ENCODE data around the gene PTPRS.

PTPRS gene

GRCh38 chr19:5338656-5339197 lies 1.9 kb downstream of the PTPRS start:
- TF ChIP-seq, protein P1, sequence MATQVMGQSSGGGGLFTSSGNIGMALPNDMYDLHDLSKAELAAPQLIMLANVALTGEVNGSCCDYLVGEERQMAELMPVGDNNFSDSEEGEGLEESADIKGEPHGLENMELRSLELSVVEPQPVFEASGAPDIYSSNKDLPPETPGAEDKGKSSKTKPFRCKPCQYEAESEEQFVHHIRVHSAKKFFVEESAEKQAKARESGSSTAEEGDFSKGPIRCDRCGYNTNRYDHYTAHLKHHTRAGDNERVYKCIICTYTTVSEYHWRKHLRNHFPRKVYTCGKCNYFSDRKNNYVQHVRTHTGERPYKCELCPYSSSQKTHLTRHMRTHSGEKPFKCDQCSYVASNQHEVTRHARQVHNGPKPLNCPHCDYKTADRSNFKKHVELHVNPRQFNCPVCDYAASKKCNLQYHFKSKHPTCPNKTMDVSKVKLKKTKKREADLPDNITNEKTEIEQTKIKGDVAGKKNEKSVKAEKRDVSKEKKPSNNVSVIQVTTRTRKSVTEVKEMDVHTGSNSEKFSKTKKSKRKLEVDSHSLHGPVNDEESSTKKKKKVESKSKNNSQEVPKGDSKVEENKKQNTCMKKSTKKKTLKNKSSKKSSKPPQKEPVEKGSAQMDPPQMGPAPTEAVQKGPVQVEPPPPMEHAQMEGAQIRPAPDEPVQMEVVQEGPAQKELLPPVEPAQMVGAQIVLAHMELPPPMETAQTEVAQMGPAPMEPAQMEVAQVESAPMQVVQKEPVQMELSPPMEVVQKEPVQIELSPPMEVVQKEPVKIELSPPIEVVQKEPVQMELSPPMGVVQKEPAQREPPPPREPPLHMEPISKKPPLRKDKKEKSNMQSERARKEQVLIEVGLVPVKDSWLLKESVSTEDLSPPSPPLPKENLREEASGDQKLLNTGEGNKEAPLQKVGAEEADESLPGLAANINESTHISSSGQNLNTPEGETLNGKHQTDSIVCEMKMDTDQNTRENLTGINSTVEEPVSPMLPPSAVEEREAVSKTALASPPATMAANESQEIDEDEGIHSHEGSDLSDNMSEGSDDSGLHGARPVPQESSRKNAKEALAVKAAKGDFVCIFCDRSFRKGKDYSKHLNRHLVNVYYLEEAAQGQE (IDR thresholded peaks at IDR 0.05; ENCODE audit: insufficient replicate concordance, low read depth): no peak
- TF ChIP-seq POLR2AphosphoS5 (IDR thresholded peaks at IDR 0.05; ENCODE audit: low read depth): no peak
- no peak for TF ChIP-seq CTCF (IDR thresholded peaks at IDR 0.05; ENCODE audit: insufficient read depth, low read length)
- no peak for TF ChIP-seq GABPA (IDR thresholded peaks at IDR 0.05; ENCODE audit: low read depth)
- TF ChIP-seq SPI1 (IDR thresholded peaks at IDR 0.05; ENCODE audit: borderline replicate concordance, low read depth): no peak
- no peak overlapping the region for H3K27ac ChIP-seq (replicated peaks)
- no peak overlapping the region for H3K4me3 ChIP-seq (replicated peaks; ENCODE audit: insufficient read depth, low read length)
- DNase-seq (ENCODE audit: low read depth in 1 of 2, low spot score in 1 of 2): peak in 1 of 2 experiments; percentile 9
- H3K27me3 ChIP-seq (ENCODE audit: insufficient read depth, poor library complexity, severe bottlenecking): peaks cover 35% of the 10 kb centered on the region

DNA sequence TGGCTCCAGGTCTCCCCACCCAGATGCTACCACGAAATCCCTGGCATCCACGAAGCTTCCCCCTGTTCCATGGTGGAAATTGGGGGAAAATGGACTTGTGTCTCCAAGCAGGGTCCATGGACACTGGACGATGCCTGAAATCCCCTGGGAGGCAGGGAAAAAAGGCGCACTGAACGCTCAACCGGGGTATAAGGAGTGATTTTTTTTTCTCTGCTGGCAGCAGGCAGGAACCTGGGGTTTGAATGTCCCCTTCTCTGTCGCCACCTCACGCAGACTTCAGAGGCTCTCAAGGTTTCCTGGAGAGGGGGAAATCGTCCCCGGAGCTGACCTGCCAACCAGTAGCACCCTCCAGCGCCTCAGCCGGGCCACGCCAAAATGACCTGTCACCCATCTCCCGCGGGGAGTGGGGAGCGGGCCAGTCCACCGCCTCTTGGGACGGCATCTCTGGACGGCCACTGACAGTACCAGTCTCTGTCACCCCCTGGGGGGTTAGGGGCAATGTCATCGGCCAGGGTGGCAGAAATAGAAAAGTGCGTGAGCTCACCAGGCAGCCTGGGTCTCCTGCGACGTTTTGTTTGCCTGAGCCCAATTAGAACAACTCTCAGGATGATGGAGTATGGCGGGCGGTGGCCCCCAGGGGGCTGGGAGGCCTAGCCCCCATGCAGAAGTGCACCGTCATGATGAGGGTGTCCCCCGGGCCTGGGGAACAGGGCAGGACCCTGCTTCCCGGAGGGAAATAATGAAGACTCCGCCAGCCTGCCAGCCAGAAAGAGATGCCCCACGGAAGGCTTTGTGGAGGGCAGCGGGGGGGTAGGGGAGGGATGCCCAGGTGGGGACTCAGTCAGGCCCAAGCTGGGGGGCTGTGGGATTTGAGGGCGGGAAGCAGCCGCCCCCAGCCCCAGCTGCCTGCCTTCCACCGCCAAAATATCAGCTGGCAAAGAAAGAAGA lies 2.6 kb downstream of the PTPRS start:
- TF ChIP-seq GABPA (IDR thresholded peaks at IDR 0.05; ENCODE audit: low read depth) (no peak), SPI1 (IDR thresholded peaks at IDR 0.05; ENCODE audit: borderline replicate concordance, low read depth) (no peak), POLR2AphosphoS5 (IDR thresholded peaks at IDR 0.05; ENCODE audit: low read depth) (no peak), CTCF (IDR thresholded peaks at IDR 0.05; ENCODE audit: insufficient read depth, low read length) (no peak)
- TF ChIP-seq, protein P1 (IDR thresholded peaks at IDR 0.05; ENCODE audit: insufficient replicate concordance, low read depth): no peak
- peaks cover 35% of the 10 kb centered on the region for H3K27me3 ChIP-seq (ENCODE audit: insufficient read depth, poor library complexity, severe bottlenecking)
- no peak for DNase-seq (ENCODE audit: low read depth in 1 of 2, low spot score in 1 of 2)
- H3K27ac ChIP-seq (replicated peaks): no peak overlapping the region
- no peak overlapping the region for H3K4me3 ChIP-seq (replicated peaks; ENCODE audit: insufficient read depth, low read length)

- Histone ChIP-seq H3K27ac (replicated peaks) (no peak overlapping the region), H3K27me3 (ENCODE audit: insufficient read depth, poor library complexity, severe bottlenecking) (peaks cover 35% of the 10 kb centered on the region), H3K4me3 (replicated peaks; ENCODE audit: insufficient read depth, low read length) (no peak overlapping the region)
- TF ChIP-seq GABPA (IDR thresholded peaks at IDR 0.05; ENCODE audit: low read depth) (no peak), CTCF (IDR thresholded peaks at IDR 0.05; ENCODE audit: insufficient read depth, low read length) (no peak), SPI1 (IDR thresholded peaks at IDR 0.05; ENCODE audit: borderline replicate concordance, low read depth) (no peak), POLR2AphosphoS5 (IDR thresholded peaks at IDR 0.05; ENCODE audit: low read depth) (no peak)
- TF ChIP-seq, protein P1 (IDR thresholded peaks at IDR 0.05; ENCODE audit: insufficient replicate concordance, low read depth): no peak
- DNase-seq (ENCODE audit: low read depth in 1 of 2, low spot score in 1 of 2): no peak
Observed at GRCh38 chr19:5337126-5337525, 3.5 kb downstream of the PTPRS start.

Data from HL-60 (cell line).